ENCODE results near the gene TRMT11. TPM values are rescaled to one million over a fixed set of nuclear protein-coding genes. Genes with fewer than 3 reads are reported as not detected.

The TRMT11 gene
- total and polyA plus RNA-seq, 9 of the 15 experiments (the other 6 are each of a cell fraction or from before 2014, with no cell fraction given), result 38.8 to 88.0 (median 59.8) TPM

DNA sequence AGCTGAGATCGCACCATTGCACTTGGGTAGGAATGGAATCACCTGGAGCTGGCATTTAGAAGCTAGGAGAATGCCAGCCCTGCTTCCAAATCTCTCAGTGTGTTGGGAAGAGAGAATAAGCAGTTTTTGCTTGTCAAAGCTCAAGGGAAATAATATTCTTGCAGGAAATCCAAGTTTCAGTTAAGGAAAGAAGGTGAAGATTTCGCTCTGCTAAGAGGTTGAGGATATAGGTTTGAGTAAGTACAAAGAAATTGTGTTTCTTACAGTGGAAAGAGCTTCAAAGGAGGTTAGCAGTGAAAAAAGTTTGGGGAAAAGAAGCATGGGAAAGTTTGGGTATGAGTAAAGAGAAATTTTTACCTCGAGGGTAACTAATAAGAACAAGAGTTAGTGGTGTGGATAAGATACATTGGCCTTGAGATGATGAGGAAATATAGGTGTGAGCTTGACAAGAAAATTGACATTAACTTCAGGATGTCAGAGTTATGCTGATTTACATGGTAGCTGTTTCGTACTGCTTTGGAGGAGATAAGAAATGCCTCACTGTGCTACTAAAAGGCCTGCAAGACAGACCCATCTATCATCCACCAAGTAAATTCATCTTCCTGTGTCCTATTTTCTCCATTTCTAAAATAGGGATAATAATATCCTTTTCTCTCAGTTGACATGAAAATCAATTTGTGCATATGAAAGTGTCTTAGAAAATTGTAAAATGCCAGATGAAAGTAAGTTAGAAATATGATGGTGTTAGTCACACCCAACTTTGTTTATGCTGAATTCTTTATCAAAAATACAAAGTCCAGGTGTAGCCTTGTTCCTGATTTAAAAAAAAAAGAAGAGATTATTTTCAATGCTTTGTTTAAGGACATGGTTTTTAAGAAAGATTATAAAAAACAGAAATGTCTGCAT lies 42.6 kb upstream of the TRMT11 start (continued):
- TF ChIP-seq NR4A1 (CRISPR knock-in tag; IDR thresholded peaks at IDR 0.05), result no peak
- 0 out of 2 replicates have a peak, but pooled peaks have one; percentile 49 for TF ChIP-seq NR4A1 (tag; IDR thresholded peaks at IDR 0.05)
- TF ChIP-seq, protein P1, sequence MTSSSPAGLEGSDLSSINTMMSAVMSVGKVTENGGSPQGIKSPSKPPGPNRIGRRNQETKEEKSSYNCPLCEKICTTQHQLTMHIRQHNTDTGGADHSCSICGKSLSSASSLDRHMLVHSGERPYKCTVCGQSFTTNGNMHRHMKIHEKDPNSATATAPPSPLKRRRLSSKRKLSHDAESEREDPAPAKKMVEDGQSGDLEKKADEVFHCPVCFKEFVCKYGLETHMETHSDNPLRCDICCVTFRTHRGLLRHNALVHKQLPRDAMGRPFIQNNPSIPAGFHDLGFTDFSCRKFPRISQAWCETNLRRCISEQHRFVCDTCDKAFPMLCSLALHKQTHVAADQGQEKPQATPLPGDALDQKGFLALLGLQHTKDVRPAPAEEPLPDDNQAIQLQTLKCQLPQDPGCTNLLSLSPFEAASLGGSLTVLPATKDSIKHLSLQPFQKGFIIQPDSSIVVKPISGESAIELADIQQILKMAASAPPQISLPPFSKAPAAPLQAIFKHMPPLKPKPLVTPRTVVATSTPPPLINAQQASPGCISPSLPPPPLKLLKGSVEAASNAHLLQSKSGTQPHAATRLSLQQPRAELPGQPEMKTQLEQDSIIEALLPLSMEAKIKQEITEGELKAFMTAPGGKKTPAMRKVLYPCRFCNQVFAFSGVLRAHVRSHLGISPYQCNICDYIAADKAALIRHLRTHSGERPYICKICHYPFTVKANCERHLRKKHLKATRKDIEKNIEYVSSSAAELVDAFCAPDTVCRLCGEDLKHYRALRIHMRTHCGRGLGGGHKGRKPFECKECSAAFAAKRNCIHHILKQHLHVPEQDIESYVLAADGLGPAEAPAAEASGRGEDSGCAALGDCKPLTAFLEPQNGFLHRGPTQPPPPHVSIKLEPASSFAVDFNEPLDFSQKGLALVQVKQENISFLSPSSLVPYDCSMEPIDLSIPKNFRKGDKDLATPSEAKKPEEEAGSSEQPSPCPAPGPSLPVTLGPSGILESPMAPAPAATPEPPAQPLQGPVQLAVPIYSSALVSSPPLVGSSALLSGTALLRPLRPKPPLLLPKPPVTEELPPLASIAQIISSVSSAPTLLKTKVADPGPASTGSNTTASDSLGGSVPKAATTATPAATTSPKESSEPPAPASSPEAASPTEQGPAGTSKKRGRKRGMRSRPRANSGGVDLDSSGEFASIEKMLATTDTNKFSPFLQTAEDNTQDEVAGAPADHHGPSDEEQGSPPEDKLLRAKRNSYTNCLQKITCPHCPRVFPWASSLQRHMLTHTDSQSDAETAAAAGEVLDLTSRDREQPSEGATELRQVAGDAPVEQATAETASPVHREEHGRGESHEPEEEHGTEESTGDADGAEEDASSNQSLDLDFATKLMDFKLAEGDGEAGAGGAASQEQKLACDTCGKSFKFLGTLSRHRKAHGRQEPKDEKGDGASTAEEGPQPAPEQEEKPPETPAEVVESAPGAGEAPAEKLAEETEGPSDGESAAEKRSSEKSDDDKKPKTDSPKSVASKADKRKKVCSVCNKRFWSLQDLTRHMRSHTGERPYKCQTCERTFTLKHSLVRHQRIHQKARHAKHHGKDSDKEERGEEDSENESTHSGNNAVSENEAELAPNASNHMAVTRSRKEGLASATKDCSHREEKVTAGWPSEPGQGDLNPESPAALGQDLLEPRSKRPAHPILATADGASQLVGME (CRISPR knock-in tag; IDR thresholded peaks at IDR 0.05), result no peak
- TF ChIP-seq, protein P2, sequence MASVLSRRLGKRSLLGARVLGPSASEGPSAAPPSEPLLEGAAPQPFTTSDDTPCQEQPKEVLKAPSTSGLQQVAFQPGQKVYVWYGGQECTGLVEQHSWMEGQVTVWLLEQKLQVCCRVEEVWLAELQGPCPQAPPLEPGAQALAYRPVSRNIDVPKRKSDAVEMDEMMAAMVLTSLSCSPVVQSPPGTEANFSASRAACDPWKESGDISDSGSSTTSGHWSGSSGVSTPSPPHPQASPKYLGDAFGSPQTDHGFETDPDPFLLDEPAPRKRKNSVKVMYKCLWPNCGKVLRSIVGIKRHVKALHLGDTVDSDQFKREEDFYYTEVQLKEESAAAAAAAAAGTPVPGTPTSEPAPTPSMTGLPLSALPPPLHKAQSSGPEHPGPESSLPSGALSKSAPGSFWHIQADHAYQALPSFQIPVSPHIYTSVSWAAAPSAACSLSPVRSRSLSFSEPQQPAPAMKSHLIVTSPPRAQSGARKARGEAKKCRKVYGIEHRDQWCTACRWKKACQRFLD (CRISPR knock-in tag; IDR thresholded peaks at IDR 0.05), result no peak
- TF ChIP-seq ZFP36 (IDR thresholded peaks at IDR 0.05; ENCODE audit: low read depth, low read length, partially characterized antibody), result no peak
- peak; percentile 83 for TF ChIP-seq NBN (IDR thresholded peaks at IDR 0.05; ENCODE audit: low read depth)
- TF ChIP-seq ELF2 (CRISPR knock-in tag; IDR thresholded peaks at IDR 0.05), result 0 out of 2 replicates have a peak, but pooled peaks have one; percentile 41
- TF ChIP-seq SMARCA4 (IDR thresholded peaks at IDR 0.05), result peak; percentile 67
- TF ChIP-seq, protein P3, sequence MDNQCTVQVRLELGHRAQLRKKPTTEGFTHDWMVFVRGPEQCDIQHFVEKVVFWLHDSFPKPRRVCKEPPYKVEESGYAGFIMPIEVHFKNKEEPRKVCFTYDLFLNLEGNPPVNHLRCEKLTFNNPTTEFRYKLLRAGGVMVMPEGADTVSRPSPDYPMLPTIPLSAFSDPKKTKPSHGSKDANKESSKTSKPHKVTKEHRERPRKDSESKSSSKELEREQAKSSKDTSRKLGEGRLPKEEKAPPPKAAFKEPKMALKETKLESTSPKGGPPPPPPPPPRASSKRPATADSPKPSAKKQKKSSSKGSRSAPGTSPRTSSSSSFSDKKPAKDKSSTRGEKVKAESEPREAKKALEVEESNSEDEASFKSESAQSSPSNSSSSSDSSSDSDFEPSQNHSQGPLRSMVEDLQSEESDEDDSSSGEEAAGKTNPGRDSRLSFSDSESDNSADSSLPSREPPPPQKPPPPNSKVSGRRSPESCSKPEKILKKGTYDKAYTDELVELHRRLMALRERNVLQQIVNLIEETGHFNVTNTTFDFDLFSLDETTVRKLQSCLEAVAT (IDR thresholded peaks at IDR 0.05), result peak; percentile 37 to 59; a peak in 1 of 4 replicates
- 0 out of 2 replicates have a peak, but pooled peaks have one; percentile 53 for TF ChIP-seq HDGF (IDR thresholded peaks at IDR 0.05)
- TF ChIP-seq NFATC3 (IDR thresholded peaks at IDR 0.05), result 0 out of 2 replicates have a peak, but pooled peaks have one; percentile 34
- TF ChIP-seq, protein P4, sequence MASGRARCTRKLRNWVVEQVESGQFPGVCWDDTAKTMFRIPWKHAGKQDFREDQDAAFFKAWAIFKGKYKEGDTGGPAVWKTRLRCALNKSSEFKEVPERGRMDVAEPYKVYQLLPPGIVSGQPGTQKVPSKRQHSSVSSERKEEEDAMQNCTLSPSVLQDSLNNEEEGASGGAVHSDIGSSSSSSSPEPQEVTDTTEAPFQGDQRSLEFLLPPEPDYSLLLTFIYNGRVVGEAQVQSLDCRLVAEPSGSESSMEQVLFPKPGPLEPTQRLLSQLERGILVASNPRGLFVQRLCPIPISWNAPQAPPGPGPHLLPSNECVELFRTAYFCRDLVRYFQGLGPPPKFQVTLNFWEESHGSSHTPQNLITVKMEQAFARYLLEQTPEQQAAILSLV (tag; IDR thresholded peaks at IDR 0.05), result no peak
- TF ChIP-seq ZNF121 (CRISPR knock-in tag; conservative IDR thresholded peaks at IDR 0.05), result peak; percentile 32; the same call in 1 of the 2 replicates
- TF ChIP-seq CBFA2T2 (conservative IDR thresholded peaks at IDR 0.05), result peak; percentile 37
- TF ChIP-seq NFYB (IDR thresholded peaks at IDR 0.05; ENCODE audit: extremely low read depth, insufficient read length), result no peak
- peak; percentile 48 for TF ChIP-seq BRD9 (IDR thresholded peaks at IDR 0.05; ENCODE audit: low read depth, partially characterized antibody)
- TF ChIP-seq, protein P5, sequence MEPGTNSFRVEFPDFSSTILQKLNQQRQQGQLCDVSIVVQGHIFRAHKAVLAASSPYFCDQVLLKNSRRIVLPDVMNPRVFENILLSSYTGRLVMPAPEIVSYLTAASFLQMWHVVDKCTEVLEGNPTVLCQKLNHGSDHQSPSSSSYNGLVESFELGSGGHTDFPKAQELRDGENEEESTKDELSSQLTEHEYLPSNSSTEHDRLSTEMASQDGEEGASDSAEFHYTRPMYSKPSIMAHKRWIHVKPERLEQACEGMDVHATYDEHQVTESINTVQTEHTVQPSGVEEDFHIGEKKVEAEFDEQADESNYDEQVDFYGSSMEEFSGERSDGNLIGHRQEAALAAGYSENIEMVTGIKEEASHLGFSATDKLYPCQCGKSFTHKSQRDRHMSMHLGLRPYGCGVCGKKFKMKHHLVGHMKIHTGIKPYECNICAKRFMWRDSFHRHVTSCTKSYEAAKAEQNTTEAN (CRISPR knock-in tag; IDR thresholded peaks at IDR 0.05), result no peak

Data from K562 (cell line).